GM18498 (cell line): ENCODE results near the gene PFDN1.

Source experiments
- ATAC-seq: cut with Tn5 transposase; IDR thresholded peaks from one replicate; pipeline ENCODE4 v1.9.1; 2021; ENCODE audit warnings: mild to moderate bottlenecking, moderate library complexity; ENCODE audit not compliant: unreplicated experiment

PFDN1 gene

DNA sequence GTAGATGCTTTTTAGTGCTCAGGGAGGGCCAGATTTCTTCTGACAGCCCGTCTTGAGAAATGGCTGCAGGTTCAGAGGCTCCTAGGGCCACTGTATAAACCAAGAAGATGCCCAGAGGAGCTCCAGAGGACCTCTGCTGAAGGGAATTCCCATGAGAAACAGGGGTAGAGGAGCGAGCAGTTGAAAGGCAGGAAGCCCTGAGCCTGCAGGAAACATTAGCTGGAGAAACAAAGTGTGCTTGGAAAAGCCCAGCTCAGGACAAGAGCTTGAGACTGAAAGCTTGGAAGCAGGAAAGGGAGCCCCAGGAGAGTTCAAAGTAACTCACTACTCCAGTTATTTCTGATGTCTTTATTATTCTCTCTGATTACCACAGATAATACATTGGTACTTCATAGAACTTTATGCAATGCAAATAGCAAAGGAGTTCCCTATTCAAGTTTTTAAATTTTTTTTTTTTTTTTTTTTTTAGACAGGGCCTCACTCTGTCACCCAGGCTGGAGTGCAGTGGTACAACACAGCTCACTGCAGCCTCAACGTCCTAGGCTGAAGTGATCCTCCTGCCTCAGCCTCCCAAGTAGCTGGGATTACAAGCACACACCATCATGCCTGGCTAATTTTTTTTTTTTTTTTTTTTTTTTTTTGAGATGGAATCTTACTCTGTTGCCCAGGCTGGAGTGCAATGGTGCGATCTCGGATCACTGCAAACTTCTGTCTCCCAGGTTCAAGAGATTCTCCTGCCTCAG lies 27.0 kb upstream of the PFDN1 start:
- no peak for ATAC-seq

DNA sequence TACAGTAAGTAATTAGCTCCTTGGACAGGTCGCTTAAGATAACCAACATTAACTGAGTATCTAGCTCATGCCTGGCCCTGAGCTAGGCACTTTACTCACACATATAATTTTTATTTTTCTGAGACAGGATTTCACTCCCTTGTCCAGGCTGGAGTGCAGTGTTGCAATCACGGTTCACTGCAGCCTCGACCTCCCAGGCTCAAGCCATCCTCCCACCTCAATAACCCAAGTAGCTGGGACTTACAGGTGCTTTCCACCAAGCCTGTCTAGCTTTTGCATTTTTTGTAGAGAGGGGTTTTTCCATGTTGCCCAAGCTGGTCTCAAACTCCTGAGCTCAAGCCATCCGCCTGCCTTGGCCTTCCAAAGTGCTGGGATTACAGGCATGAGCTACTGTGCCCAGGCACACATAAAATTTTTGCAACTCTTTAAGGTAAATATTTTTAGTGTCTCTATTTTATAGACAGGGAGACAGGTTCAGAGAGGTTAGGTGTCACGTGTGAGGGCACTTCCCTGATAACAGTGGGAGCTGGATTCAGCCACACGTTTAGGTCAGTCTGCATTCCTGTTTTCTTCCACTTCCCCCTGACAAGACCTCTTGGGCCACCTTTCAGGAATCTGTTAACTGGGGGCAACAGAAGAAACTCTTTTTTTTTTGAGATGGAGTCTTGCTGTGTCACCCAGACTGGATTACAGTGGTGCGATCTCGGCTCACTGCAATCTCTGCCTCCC lies 25.3 kb upstream of the PFDN1 start:
- ATAC-seq = no peak

DNA sequence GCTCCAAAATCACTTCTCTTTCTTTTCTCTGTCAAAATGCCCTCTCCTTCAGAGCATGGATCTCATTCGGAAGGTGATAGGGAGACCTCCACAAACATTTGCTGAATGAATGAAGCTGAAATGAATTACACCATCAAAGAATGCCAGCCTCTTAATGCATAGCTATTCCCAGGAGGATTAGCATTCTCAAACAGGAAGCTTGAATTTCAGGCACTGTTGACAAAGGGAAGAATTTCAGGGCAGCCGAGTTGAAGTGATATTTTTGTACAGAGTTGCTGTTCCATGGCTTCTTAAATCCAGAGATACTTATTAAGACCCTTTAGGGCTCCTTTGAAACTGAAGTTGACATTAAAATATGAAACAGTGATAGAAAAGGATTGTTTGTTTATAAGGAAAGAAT lies 24.7 kb upstream of the PFDN1 start:
- no peak for ATAC-seq

DNA sequence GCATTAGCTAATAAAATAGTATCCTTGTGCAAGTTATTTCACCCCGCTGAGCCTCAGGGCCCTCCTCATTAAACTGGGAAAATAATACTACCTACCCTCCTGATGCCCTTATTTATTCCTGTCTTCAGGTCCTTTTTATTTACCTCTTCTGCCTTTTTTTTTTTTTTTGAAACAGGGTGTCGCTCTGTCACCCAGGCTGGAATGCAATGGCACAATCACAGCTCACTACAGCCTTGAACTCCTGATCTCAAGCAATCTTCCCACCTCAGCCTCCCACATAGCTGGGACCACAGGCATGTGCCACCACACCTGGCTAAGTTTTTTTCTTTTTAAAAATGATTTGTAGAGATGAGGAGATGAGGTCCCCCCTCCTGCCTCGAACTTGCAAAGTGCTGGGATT lies 22.6 kb upstream of the PFDN1 start:
- ATAC-seq = no peak

DNA sequence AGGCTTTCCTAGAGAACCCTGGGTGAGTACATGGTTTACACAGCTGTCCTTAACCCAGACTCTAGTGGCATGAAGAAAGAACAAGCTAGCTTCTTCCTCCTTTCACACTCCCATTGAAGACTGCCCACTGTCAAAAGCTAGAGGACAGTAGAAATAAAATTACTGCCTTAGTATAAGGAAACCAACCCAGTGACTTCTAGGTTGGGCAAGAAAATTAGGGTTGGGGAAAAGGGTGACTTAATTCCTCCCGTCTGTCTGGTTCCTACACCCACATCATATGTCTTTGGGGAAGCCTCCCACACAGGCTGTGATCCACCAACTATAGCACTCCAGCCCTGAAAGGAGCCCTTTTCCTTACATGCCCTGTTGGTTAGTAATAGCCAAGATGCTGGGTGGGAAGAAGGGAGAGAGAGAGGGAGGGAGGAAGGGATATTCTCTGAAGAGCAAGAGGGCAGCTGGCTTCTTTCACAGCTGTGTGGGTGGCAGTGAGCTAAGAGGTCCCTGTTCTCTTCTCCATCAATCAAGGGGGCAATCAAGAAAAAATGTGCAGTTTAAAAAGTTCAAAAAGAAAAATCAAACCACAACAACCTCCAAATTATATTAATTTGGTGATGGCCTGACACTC lies 21.8 kb upstream of the PFDN1 start:
- ATAC-seq = no peak

DNA sequence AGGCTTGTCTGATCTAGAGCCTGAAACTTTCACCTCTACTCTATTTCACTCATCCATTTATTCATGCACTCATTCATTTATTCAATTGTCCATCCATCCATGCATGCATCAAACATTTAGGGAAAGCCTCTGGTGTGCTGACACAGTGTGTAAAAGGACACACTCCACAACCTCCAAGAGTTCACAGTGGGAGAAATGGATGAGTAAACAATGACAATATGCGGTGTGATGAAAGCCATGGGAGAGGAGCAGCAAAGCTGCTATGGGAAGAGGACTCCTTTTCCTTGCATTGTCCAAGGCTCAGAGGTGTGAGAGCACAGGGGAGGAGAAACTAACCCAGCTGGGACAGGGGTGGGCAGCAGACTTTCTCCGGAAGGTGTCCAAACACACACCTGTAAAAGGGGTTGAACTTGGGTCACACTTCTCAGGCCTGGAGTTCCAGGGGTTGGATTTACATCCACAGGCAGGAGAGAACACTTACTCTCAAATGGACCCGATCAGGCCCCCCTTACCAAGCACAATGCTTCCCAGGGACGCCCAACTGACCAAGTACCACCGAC lies 21.2 kb upstream of the PFDN1 start:
- no peak for ATAC-seq

DNA sequence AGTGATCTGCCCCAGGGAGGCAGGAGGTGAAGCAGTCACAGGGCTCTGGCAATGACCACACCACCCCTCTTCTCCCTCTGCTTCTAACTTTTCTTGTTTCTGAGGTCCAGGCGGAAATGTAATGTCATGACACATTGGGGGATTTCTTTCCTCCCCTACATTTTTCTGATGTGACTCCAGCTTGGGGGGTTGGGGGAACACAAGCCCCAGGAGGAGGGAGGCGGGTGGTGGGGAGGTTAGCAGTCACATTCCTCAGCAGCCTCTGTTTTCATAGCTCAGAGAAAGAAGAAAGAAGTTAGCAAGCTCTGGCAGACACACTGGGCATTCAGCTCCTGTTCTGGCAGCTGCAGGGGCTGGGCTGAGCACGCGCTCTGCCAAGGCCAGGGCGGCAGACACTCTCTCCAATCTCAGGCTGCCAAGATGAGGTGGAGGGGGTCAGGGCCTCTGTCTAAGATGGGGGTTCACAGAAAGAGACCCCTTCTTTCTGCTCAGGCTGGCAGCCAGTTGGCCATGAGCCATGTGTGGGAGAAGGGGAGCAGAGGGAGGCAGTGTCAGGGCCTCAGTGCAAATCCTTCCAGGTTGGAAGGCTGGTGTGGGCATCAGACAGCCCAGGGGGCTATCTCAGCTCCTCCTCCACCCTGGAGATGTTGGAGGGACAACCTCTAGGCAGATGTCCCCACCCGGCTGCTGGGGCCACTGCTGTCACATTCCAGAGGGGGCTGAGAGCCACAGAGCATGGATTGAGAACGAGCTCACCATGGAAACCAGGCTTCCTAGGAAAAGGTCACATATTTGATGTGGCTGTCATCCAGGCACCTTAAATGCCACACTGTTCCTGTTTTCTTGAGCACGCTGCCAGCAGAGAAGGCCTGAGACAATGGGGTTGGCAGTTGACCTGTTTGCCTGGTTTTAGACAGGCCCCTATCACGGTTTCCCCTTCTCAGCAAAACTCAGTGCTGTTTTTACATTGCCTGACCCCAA lies 20.1 kb upstream of the PFDN1 start:
- no peak for ATAC-seq

DNA sequence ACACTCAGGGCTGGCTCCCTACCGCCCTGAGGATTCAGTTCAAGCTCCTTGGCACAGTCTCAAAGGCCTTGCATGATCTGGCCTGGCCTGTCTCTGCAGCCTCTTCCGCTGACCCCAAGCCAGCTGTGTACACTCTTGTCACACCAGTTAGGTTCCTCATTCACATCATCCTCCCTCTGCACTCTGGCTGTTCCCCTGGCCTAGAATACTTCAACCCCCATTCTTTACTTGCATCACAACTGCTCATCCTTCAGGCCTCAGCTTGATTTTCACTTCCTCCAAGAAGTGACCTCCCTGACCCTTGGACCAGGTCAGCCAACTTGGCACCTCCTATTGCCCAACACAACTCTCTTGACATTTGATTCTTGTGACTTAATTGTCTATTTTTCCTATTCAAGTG lies 18.9 kb upstream of the PFDN1 start:
- ATAC-seq = no peak

DNA sequence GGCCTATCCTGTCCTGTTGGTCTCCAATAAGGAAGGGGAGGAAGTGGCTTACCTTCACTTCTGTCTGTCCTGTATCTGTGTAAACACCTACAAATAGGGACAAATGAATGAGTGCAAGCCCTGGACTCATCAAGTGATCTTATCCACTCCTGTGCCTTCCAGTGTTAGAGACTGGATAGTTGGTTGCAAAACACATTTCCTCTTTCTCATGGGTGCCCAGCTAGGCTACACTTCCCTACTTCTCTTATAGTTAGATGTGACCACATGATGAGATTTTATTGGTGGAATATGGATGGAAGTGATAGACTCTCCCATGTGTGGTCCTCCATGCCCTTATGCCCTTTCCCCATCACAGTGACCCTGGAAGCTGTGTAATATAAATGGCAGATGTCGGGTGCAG lies 16.9 kb upstream of the PFDN1 start:
- no peak for ATAC-seq

DNA sequence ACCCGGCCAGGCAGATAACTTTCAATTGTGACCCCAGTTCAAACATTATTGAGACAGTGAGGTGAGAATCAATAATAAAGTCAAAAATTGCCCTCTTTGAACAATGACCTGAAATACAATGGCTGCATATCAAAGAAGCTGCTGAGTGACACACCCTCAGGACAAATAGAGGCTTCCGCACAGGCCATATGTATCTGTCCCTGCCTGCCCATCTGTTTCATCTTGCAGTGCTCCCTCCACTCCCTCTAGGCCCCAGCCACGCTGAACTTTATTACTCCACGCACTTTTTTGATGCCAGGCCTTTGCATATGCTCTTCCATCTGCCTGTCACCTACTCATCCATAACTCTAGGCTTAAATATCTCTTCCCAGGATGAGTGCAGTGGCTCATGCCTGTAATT lies 15.9 kb upstream of the PFDN1 start:
- no peak for ATAC-seq

DNA sequence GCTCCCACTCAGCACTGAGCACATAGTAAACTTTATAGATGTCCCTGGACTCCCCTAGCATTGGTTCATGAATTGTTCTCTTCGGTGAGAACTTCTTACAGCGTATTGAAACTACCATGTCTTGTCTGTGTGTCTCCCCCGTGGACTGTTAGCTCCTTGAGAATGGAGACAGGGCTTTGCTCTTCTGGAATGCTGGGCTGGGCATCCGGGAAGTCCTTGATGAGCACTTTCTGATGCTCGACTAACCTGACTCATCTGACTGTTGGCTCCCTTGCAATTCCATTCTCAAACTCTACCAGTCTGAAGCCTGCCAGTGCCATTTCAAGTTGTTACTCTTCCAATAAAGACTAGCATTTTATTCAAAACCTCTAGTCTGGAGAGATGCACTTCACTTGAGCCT lies 15.0 kb upstream of the PFDN1 start:
- no peak for ATAC-seq

DNA sequence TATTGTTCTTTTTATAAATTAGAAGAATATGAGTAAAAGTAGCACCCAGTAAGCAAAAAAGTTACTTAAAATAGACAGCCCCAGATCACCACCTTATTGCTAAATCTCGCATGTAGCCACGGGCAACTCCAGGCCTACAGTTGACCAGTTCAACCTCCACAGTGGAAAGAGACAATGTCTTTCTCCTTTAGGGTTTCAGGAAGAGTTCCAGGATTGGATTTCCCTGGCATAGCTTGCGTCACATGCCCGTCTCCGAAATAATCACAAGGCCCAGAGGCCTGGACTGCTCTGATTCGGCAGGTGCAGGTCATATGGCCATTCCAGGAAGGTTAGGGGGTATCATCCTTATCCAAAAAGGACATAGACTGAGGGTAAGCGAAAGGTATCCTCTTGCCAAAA lies 9.9 kb upstream of the PFDN1 start:
- no peak for ATAC-seq

DNA sequence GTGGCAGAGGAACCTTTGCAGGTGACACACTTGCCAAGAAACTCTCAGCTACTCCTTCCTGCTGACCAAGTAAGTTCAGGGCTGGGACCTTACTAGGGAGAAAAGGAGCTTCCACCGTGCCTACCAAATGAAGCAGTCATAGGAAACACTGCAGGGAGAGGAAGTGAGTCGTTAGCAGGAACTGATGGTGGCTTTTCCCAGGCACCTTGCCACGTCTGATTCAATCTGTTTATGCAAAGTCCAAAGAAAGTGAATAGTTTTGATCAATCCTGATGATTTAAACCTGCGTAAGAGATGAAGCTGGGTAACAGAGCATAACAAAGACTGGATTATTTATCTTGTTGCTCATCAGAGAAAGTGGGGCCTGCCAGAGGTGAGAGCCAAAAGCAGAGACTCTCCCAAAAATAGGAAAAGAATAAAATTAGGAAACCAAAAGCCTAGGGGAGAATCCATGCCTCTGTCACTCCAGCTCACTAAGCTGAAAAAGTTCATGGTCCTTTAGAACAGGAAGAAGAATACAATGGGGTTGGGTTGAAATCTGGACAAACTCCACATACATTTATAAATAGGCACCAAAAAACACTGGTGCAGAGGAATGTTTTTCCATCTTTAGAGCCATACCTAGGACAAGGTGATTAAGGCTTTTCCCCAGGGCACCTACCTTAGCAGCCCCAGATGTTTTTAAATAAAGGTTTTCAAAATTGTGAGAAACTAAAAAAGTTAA lies 9.3 kb upstream of the PFDN1 start:
- ATAC-seq = no peak

DNA sequence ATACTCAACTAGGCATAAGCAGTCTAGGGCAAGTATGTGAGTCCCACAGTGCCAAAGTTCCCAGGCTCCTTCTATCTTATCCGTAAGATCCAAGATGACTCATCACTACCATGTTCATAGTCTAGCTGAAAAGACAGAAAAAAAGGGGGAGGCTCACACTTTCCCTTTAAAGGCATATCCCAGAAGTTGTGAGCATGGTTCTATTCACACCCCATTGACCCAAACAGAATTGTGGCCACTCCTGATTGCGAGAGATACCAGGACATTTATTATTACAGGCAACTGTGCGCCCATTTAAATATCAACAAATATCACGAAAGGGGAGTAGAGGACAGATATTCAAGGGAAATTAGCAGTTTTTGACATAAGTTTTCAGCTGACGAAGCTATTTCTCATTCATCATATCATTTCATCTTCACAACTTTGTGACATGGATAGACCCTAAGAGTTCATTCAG lies 8.1 kb upstream of the PFDN1 start:
- no peak for ATAC-seq

DNA sequence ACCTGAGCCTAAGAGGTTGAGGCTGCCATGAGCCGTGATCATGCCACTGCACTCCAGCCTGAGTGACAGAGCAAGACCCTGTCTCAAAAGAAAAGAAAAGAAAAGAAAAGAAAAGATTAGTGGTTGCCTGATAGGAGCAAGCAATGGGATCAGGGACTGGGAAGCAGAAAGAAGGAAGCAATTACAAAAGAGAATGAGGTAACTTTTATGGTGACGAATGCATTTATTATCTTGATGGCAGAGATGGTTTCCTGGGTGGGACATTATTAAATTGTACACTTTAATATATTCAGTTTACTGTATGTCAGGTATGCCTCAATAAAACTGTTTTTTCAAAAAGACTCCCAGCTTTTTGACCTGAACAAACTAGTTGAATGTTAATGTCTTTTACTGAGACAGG lies 7.5 kb upstream of the PFDN1 start:
- ATAC-seq = no peak

DNA sequence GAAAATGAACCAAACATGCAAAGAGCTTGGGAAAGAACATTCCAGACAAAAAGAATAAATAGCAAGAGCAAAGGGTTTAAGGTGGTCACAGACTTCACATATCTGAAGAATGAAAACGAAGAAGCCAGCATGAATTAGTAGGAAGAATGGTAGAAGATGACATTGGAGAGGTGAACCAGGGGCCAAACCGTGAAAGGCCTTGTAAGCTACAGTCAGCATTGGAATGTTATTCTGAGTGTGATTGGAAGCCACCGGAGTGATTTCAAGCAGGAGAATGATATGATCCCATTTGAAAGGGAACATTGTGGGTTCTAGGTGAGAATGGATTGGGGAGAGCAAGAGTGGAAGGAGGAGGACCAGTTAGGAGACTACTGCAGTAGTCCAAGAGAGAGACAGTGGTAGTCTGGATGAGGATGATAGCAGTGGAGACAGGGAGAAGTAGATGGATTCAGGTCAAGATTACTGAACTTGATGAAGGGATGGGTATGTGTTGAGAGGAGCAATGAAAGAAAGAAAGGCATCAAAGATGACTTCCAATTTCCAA lies 6.9 kb upstream of the PFDN1 start:
- ATAC-seq = no peak

DNA sequence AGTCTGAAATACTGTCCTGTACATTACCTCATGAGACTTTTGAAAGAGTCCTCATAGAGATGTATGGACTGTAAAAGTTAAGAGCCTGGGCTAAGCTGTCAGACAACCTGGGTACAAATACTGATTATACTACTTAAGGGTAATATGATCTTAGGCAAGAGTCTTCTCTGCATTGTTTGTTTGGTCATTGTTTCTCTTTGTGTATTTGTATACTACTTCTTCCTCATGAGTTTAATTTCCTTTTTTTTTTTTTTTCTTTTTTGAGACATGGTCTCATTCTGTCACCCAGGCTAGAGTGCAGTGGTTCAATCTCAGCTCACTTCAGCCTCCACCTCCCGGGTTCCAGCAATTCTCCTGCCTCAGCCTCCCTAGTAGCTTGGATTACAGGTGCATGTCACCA lies 2.6 kb upstream of the PFDN1 start:
- ATAC-seq = no peak

DNA sequence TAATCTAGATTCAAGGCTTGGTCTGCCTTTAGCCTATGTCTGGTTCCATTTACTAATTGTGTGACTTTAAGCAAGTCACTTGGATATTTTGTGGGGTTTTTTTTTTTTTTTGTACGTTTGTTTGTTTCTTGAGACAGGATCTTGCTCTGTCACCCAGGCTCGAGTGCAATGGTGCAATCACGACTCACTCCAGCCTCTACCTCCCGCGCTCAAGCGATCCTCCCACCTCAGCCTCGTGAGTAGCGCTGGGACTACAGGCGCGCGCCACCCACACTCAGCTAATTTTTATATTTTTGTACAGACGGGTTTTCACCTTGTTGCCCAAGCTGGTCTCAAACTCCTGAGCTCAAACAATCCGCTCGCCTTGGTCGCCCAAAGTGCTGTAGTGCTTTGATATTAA lies 1.1 kb upstream of the PFDN1 start:
- no peak for ATAC-seq

DNA sequence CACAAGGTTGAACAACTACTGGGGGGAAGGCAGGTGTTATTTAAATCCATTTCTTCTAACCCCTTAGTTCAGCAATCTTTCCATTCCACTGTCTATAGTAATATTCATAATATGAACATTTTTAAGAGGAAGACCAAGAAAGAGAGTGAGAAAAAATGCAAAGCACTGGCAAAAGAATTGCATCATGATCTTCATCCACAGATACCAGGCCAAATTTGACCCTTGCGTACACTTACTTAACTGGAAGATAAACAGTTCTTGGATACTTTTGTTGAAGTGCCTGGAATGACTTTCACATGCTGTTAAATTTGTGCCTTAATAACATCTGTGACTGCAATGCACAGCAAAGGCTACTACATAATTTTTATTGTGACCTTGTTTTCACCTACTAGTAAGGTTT lies 1.8 kb downstream of the PFDN1 start:
- no peak for ATAC-seq

DNA sequence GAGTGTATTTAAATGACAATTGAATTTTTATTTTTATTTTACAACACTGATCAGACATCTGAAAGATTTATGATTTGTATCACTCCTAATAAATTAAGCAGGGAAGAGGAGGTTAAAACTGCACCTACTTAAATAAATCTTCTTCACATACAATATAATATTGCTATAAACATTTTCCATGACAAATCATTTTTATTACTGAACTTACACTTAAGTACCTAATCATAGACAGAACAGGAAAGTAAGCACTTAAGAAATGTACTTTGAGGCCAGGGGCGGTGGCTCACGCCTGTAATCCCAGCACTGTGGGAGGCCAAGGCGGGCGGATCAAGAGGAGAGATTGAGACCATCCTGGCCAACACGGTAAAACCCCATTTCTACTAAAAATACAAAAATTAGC lies 3.8 kb downstream of the PFDN1 start:
- ATAC-seq = no peak
